Stimulated activated naive B cell treated with anti-CD40 and anti-IgM and Interleukin-4, amounts not matched to agents 10 μg/mL and 1 μg/mL and 100 μg/mL, for 72 hours (primary cell): ENCODE data around the gene UBASH3B.
"Not testable (repeated sequence)": the region's sequence is repeated elsewhere in the genome, so short reads cannot be mapped to it uniquely, and the experiment has no call there.

Source experiments
- ATAC-seq, 2 donors: fragments of 150-1000 bp; cut with Tn5 transposase; replicated peaks; 2 replicates each; pipeline ENCODE4 v1.10.0; 2021; ENCODE audit warnings: moderate library complexity in 1 of 2
- DNase-seq: peaks from one replicate; pipeline ENCODE4 v3.0.0; 2021
- H3K27ac Mint-ChIP-seq: one replicate; pipeline ENCODE4 v1.8.0; 2022; ENCODE audit warnings: mild to moderate bottlenecking, mixed read lengths
- H3K27me3 Mint-ChIP-seq, 2 donors: one replicate each; pipeline ENCODE4 v1.8.0; 2022; ENCODE audit warnings: mixed read lengths in 2 of 2
- H3K36me3 Mint-ChIP-seq, 2 donors: one replicate each; pipeline ENCODE4 v1.8.0; 2022; ENCODE audit warnings: mixed read lengths in 2 of 2, mild to moderate bottlenecking in 1 of 2
- H3K4me1 Mint-ChIP-seq, 2 donors: one replicate each; pipeline ENCODE4 v1.8.0; 2022; ENCODE audit warnings: mixed read lengths in 2 of 2, mild to moderate bottlenecking in 1 of 2
- H3K4me3 Mint-ChIP-seq, 2 donors: one replicate each; pipeline ENCODE4 v1.8.0; 2022; ENCODE audit warnings: mild to moderate bottlenecking in 2 of 2, mixed read lengths in 2 of 2, moderate library complexity in 1 of 2
- H3K9me3 Mint-ChIP-seq, 2 donors: one replicate each; pipeline ENCODE4 v1.8.0; 2022; ENCODE audit warnings: mixed read lengths in 2 of 2, mild to moderate bottlenecking in 1 of 2

UBASH3B gene

DNA sequence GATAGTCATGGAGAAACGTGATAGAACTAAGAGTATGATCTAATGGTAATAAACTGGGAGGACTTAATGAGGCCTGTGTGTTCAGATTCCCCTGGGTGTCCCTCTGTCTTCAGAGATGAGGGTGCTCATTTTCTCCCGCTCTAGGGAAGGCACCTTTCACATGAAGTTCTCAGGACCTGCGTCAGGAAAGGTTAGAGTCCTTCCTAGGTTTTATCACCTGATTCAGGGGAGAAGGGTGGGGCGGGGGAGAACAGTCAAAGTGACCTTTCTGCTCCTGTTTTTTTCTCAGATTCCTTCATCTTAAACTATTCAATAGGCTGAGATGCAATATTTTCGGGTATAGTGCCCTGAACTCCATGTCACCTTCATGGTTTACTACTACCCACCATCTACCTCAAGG, 160.4 kb downstream of the UBASH3B start:
- H3K27ac Mint-ChIP-seq: no peak overlapping the region
- no peak for ATAC-seq
- H3K4me1 Mint-ChIP-seq: peaks cover 0 to 7% of the 10 kb centered on the region in 2 donors
- no peak overlapping the region for H3K4me3 Mint-ChIP-seq
- peaks cover 0 to 6% of the 10 kb centered on the region in 2 donors for H3K27me3 Mint-ChIP-seq
- H3K9me3 Mint-ChIP-seq: peaks cover 14 to 17% of the 10 kb centered on the region in 2 donors
- no peak for DNase-seq
- H3K36me3 Mint-ChIP-seq: peaks cover 13 to 22% of the 10 kb centered on the region in 2 donors

DNA sequence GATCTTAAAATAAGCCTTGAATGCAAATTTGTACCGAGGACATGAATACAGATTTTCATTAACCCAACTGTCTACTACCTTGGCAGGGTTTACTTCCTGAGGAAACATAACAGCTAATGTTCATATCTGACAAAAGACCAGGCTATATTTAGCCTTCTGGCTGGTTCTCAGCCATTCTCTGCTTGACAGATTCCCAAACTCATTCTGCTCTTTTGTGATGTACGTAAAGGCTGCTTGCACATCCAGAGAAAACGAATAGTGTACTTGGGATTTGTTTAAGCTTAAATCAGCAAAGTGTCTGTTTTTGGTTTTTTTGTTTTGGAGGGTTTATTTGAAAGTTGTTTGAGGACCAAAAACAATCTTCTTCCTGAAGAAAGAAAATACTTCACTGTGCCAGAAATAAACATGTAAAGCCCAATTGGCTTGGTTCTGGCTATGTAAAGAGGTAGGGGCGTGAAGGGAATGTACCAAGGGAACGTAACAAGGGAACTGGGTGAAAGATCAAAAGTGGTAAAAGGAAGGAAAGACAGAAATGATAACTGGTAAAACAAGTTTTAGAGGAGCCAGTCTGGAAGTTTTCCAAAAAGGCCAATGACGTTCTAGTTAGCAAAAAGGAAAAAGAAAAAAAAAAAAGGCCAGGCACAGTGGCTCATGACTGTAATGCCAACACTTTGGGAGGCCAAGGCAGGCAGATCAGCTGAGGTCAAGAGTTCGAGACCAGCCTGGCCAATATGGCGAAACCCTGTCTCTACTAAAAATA, 161.4 kb downstream of the UBASH3B start:
- Mint-ChIP-seq H3K9me3 (peaks cover 14 to 17% of the 10 kb centered on the region in 2 donors), H3K4me1 (peaks cover 0 to 7% of the 10 kb centered on the region in 2 donors), H3K27me3 (peaks cover 0 to 6% of the 10 kb centered on the region in 2 donors), H3K27ac (no peak overlapping the region), H3K4me3 (no peak overlapping the region), H3K36me3 (peaks cover 13 to 26% of the 10 kb centered on the region in 2 donors)
- DNase-seq (no peak), ATAC-seq (peak in 1 of 2 donors; percentile 31)

DNA sequence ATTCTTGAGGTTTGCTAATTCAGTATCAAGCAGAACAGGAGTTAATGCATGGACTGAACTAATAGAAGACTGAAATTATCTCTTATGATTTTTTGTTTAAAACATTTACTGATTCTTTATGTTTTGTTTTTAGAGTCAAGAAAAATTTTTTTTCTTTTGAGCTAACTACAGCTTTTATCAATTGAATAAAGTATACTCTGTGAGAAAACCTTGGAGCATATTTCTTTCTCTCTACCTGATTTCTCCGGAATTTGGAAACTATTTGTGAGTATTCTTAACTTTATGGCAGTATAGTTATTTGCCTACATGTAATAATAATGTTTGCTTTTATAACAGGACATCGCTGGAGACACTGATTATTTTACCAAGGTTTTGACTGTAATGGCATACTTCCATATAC, 164.6 kb downstream of the UBASH3B start:
- DNase-seq (no peak), ATAC-seq (no peak)
- Mint-ChIP-seq H3K4me3 (no peak overlapping the region), H3K36me3 (peaks cover 25 to 38% of the 10 kb centered on the region in 2 donors), H3K27me3 (peaks cover 9 to 20% of the 10 kb centered on the region in 2 donors), H3K9me3 (peaks cover 14 to 17% of the 10 kb centered on the region in 2 donors), H3K4me1 (peaks cover 0 to 4% of the 10 kb centered on the region in 2 donors), H3K27ac (no peak overlapping the region)

DNA sequence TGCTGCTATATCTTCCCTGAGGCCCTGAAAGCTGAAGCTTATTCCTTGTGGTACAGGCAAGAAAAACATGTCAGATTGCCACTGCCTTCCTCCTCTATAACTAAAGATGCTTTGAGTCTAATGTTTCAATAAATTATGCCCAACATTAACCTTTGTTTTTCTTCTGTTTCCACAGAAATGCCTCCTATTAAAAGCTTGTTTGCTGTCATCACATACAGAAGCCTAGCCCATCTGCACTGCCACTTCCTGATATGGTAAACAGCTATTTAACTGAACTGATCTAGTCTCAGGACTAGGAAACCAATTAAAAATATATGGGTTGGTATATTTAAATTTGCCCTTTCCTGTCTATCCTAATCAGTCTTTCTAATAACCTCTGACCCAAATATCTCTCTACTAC, 165.6 kb downstream of the UBASH3B start:
- no peak for DNase-seq
- H3K27ac Mint-ChIP-seq: no peak overlapping the region
- peaks cover 19 to 30% of the 10 kb centered on the region in 2 donors for H3K27me3 Mint-ChIP-seq
- H3K4me1 Mint-ChIP-seq: peaks cover 0 to 4% of the 10 kb centered on the region in 2 donors
- peaks cover 14 to 17% of the 10 kb centered on the region in 2 donors for H3K9me3 Mint-ChIP-seq
- peaks cover 26 to 43% of the 10 kb centered on the region in 2 donors for H3K36me3 Mint-ChIP-seq
- H3K4me3 Mint-ChIP-seq: no peak overlapping the region
- ATAC-seq: no peak

DNA sequence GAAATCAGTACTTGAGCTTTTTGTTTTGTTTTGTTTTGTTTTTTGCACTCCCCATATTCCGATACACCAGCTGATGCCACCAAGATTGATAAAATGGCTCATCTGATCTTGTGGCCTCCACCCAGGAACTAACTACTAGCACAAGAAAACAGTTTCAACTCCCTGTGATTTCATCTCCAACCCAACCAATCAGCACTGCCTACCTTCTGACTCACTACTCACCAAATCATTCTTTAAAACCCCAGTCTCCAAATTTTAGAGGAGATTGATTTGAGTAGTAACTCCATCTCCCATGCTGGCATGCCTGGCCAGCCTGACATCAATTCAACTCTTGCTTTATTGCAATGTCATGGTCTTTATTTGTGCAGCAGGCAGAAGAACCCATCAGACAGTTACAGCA, 166.7 kb downstream of the UBASH3B start:
- H3K27ac Mint-ChIP-seq: no peak overlapping the region
- ATAC-seq (no peak), DNase-seq (no peak)
- no peak overlapping the region for H3K4me3 Mint-ChIP-seq
- no peaks in the 10 kb centered on the region for H3K4me1 Mint-ChIP-seq
- H3K36me3 Mint-ChIP-seq: peaks cover 28 to 39% of the 10 kb centered on the region in 2 donors
- H3K9me3 Mint-ChIP-seq: peaks cover 12 to 14% of the 10 kb centered on the region in 2 donors
- peaks cover 22 to 33% of the 10 kb centered on the region in 2 donors for H3K27me3 Mint-ChIP-seq

DNA sequence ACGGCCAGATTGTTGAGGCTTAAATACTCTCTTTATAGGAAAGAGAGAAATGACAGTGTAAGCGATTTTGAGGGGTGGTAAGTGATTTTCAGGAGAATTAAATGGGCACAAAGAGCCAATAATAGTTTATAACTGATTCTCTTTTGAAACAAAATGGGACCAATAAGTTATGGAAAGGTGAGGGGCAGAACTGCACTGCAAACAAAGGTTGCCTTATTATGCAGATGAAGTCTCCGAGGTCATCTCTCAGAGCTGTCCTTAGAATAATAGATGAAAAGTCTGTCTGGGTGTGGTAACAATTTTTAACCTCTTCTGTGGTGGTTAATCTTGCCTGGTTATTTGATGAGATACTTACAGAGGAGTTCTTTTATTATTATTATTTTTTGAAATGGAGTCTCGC, 168.0 kb downstream of the UBASH3B start:
- Mint-ChIP-seq H3K4me1 (no peaks in the 10 kb centered on the region), H3K9me3 (peaks cover 12 to 13% of the 10 kb centered on the region in 2 donors), H3K36me3 (peaks cover 28 to 38% of the 10 kb centered on the region in 2 donors), H3K27me3 (peaks cover 22 to 33% of the 10 kb centered on the region in 2 donors), H3K27ac (no peak overlapping the region), H3K4me3 (no peak overlapping the region)
- no peak for ATAC-seq
- DNase-seq: no peak

DNA sequence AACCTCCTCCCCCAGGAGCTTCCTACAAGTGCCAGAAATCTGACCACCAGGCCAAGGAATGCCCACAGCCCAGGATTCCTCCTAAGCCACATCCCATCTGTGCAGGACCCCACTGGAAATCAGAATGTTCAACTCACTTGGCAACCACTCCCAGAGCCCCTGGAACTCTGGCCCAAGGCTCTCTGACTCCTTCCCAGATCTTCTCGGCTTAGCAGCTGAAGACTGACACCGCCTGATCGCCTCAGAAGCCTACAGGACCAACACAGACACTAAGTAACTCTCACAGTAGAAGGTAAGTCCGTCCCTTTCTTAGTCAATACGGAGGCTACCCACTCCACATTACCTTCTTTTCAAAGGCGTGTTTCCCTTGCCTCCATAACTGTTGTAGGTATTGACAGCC, 173.8 kb downstream of the UBASH3B start:
- peaks cover 37 to 53% of the 10 kb centered on the region in 2 donors for H3K27me3 Mint-ChIP-seq
- not testable (repeated sequence) for DNase-seq, ATAC-seq, H3K9me3 Mint-ChIP-seq, H3K27ac Mint-ChIP-seq, H3K4me3 Mint-ChIP-seq
- H3K4me1 Mint-ChIP-seq: peaks cover 13 to 19% of the 10 kb centered on the region in 2 donors
- H3K36me3 Mint-ChIP-seq: peaks cover 12% of the 10 kb centered on the region in 2 donors

DNA sequence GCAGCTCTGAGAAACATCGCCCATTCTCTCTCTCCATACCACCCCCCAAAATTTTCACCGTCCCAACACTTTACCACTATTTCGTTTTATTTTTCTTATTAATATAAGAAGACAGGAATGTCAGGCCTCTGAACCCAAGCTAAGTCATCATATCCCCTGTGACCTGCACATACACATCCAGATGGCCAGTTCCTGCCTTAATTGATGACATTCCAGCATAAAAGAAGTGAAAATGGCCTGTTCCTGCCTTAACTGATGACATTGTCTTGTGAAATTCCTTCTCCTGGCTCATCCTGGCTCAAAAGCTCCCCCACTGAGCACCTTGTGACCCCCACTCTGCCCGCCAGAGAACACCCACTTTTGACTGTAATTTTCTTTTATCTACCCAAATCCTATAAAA, 176.8 kb downstream of the UBASH3B start:
- Mint-ChIP-seq H3K4me1 (peaks cover 15 to 30% of the 10 kb centered on the region in 2 donors), H3K4me3 (peak overlapping the region; percentile 19 to 70), H3K27me3 (peaks cover 27 to 46% of the 10 kb centered on the region in 2 donors)
- H3K36me3 Mint-ChIP-seq, H3K27ac Mint-ChIP-seq, ATAC-seq, DNase-seq, H3K9me3 Mint-ChIP-seq: not testable (repeated sequence)

DNA sequence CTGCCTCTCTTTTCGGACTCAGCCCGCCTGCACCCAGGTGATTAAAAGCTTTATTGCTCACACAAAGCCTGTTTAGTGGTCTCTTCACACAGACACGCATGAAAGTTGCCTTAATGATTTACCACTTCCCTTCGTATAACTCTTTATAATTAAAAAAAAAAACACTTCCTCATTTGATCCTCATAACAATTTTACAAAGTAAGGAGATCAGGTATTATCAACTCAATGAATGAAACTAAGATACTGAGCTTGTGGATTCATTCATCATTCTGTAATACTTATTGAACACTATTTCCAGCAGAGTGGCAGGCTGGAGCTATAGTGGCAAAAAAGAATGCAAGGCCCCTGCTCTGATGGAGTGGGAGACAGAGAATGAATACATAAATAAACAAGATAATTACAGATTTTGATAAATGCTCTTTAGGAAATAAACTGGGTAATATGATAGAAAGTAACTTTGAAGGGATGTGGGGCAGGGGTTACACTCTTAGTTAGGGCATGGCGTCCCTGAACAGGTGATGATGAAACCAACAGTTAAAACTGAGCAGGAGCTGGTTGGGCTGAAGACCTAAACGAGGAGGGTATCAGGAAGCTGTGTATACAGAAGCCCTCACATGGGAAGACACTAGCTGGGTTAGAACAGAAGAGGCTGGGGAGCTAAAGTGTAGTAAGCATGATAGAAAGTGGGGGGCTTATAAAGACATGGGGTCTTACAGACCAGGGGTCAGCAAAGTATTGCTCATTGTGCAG, 177.4 kb downstream of the UBASH3B start:
- ATAC-seq: peak; percentile 46 to 48
- DNase-seq: no peak
- peak overlapping the region; percentile 19 to 70 for H3K4me3 Mint-ChIP-seq
- H3K36me3 Mint-ChIP-seq: peaks cover 0 to 2% of the 10 kb centered on the region in 2 donors
- H3K27me3 Mint-ChIP-seq: peaks cover 32 to 52% of the 10 kb centered on the region in 2 donors
- H3K27ac Mint-ChIP-seq: peak overlapping the region; percentile 16
- no peaks in the 10 kb centered on the region for H3K9me3 Mint-ChIP-seq
- peaks cover 18 to 30% of the 10 kb centered on the region in 2 donors for H3K4me1 Mint-ChIP-seq

DNA sequence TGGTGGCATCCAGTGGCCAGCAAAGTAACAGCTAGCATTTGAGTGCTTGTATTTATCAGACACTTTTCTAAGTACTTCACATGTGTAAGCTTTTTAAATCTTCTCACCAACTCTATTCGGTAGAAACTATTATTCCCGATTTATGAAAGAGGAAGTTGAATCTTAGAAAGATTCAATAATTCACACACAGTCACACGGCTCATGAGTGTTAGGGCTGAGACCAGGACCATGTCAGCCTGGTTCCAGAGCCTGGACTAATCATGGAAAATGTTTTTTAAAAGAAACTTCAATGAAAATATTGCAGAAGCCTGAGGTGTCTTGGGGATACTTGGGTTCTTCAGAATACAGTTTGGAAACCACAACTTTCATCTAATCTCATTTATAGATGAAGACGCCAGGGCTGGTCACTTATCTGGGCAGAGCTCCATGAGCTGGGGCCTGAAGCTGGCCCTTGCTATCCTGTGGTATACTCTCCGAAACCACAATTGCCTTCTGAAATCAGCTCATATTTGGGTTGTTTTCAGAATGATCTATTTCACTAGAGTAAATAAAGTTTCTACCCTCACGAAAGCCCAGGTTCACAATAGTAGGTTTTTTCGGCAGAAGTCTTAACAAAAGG, 178.4 kb downstream of the UBASH3B start:
- Mint-ChIP-seq H3K4me1 (peaks cover 18 to 35% of the 10 kb centered on the region in 2 donors), H3K27me3 (peaks cover 32 to 55% of the 10 kb centered on the region in 2 donors), H3K27ac (no peak overlapping the region), H3K9me3 (no peaks in the 10 kb centered on the region), H3K4me3 (no peak overlapping the region), H3K36me3 (peaks cover 0 to 2% of the 10 kb centered on the region in 2 donors)
- DNase-seq (no peak), ATAC-seq (no peak)

DNA sequence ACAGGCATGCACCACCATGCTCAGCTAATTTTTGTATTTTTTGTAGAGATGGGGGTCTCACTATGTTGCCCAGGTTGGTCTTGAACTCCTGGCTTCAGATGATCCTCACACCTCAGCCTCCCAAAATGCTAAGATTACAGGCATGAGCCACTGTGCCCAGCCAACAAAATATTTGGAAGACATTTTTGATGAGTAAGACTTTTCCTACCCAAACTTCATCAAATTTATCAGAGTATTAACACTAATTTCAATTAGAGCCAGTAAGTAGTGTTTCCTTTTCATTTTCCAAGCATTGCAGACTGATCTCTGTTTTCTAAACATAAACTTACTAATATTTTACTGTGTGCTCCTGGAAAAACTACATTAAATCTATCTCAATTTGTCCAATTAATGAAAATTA, 181.4 kb downstream of the UBASH3B start:
- ATAC-seq (no peak), DNase-seq (no peak)
- Mint-ChIP-seq H3K4me1 (peaks cover 18 to 32% of the 10 kb centered on the region in 2 donors), H3K27me3 (peaks cover 16 to 38% of the 10 kb centered on the region in 2 donors), H3K9me3 (no peaks in the 10 kb centered on the region), H3K27ac (no peak overlapping the region), H3K4me3 (no peak overlapping the region), H3K36me3 (peaks cover 0 to 2% of the 10 kb centered on the region in 2 donors)

DNA sequence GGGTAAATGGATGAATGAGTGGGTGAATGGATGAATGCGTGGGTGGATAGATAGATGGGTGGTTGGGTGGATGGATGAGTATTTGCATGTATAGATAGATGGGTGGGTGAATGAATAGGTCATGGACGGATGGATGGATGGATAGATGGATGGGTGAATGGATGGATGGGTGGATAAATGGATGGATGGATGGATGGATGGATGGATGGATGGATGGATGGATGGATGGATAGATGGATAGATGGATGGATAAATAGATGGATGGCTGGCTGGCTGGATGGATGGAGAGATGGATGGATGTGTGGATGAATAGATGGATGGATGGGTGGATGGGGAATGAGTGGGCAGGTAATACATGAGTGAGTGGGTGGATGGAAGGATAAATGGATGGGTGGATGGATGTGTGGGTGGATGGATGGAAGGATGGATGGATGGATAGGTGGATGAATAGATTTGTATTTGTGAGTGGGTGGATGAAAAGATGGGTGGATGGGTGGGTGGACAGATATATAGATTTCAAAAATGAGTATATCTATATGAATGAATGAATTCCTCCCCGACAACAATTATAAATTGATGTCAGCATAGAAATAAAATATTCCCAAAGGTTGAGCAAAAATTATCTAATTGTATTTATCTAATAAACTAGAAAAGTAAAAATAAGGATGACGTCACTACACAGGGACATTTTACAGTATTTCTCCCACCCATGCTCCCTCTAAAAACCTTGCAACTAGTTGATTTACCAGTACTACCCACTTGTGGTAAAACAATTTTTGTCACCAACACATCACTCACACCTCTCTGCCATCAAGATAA, 182.2 kb downstream of the UBASH3B start:
- DNase-seq: no peak
- H3K36me3 Mint-ChIP-seq: no peaks in the 10 kb centered on the region
- no peak overlapping the region for H3K4me3 Mint-ChIP-seq
- H3K4me1 Mint-ChIP-seq: peaks cover 14 to 26% of the 10 kb centered on the region in 2 donors
- H3K27ac Mint-ChIP-seq: no peak overlapping the region
- H3K27me3 Mint-ChIP-seq: peaks cover 16 to 32% of the 10 kb centered on the region in 2 donors
- no peaks in the 10 kb centered on the region for H3K9me3 Mint-ChIP-seq
- no peak for ATAC-seq

DNA sequence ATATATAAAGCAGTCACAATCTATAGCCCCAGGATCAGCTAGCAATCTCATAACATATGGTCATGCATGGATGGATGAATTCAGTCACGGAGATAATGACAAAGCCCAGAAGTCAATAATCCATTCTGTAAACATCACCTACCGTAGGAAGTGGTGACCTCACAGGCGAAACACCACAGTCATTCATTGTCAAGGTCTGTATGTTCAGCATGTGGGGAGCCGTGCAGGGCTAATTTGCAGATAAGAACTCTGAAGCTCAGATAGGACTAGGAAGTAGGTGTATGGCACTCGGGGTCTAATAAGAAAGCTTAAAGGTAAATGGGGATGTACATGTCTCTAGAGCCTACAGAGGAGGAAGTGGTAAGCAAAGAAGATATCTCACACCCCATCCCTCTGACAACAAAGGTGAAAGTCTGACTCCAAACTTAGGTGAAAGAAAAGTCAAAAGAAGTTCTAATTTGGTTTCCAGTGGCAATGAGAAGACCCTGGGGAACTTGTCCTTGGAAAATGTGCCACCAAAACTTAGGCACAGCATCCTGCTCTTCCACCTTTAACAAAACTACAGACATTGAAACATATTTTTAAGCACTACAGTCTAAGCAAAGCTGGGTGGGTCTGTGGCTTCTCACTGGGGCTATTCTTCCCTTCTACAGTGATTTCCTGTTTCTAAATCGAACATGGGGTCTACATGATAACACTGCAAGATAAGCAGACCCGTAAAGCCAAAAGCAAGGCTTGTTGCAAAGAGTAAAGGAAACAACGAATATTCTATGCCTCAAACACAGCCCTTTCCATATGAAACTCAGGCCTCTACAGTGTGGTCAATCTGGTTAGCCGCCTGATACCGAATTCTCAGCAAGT, 188.0 kb downstream of the UBASH3B start:
- Mint-ChIP-seq H3K36me3 (no peaks in the 10 kb centered on the region), H3K4me1 (peaks cover 19 to 23% of the 10 kb centered on the region in 2 donors), H3K4me3 (peak overlapping the region in 1 of 2 donors; percentile 54), H3K27ac (no peak overlapping the region), H3K9me3 (no peaks in the 10 kb centered on the region), H3K27me3 (no peaks in the 10 kb centered on the region)
- ATAC-seq (peak; percentile 94), DNase-seq (peak; percentile 8)
